Lower leg skin (tissue), 4 donors: ENCODE measurements around the gene ITGB1BP1. TPM values are rescaled to one million over a fixed set of nuclear protein-coding genes. Genes with fewer than 3 reads are reported as not detected.

Experiments used
- DNase-seq, 2 donors: peaks; one replicate each; pipeline ENCODE4 v3.0.0-alpha.2; 2019; ENCODE audit warnings: low spot score in 2 of 2
- H3K4me3 ChIP-seq: fragments of 200-600 bp; sonication (generic); 2 replicates; pipeline ENCODE4 v1.5.1; 2017; ENCODE audit warnings: mild to moderate bottlenecking, low read depth; ENCODE audit not compliant: poor library complexity, severe bottlenecking
- POLR2A ChIP-seq, 2 donors: fragments of 450-650 bp; IDR thresholded peaks; one replicate each; pipeline ENCODE4 v1.6.1; 2016 to 2017; ENCODE audit warnings: antibody characterized with exemption in 2 of 2, mild to moderate bottlenecking in 1 of 2, moderate library complexity in 1 of 2
- WGBS, 2 donors: methylation state at CpG; one replicate each; pipeline ENCODE4 v1.1.5; 2018; 5-methylcytosine and 5-hydroxymethylcytosine counted together
- intact Hi-C: fragments of 100-400 bp; cut with DNase I; formaldehyde crosslinking; loops from one replicate; pipeline ENCODE4 v1.15.0; 2023; ENCODE audit warnings: low total_unique reads
- total RNA-seq, 4 donors: library from RNA; depleted of rRNA; stranded (reverse); fragments of >200 nt; gene quantifications; one replicate each; pipeline ENCODE4 v1.1.0, GENCODE V29; 2016
- TF ChIP-seq, protein P1 (sequence below), 3 donors: fragments of 450-650 bp; IDR thresholded peaks; one replicate each; pipeline ENCODE4 v1.5.1; 2016; ENCODE audit warnings: antibody characterized with exemption in 3 of 3, mild to moderate bottlenecking in 3 of 3, moderate library complexity in 2 of 3

Gene ITGB1BP1
- total RNA-seq, 4 donors from 2014 or later = 22.4 to 30.1 (median 26.5) TPM

DNA sequence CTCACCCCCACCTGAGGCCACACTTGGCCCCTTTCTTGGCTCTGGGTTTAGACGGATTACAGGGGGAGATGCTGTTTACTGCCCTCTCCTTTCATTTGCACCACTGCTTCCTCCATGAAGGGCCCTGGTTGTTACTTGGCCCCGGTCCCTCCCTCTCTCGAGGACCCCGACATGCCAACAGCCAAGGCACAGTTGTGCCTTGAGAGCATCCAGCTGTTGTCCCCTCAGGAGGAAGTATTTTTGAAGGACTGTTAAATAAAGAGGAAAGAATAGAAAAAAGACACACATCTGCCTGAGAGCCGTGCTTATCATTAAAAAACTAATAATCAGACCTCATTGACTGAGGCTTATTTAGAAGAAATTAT lies 44.0 kb downstream of the ITGB1BP1 start:
- WGBS, 2 donors = 95 to 97% methylated on average over 5 of the region's 5 CpGs
- intact Hi-C loops = no loop called here
- TF ChIP-seq, protein P1, sequence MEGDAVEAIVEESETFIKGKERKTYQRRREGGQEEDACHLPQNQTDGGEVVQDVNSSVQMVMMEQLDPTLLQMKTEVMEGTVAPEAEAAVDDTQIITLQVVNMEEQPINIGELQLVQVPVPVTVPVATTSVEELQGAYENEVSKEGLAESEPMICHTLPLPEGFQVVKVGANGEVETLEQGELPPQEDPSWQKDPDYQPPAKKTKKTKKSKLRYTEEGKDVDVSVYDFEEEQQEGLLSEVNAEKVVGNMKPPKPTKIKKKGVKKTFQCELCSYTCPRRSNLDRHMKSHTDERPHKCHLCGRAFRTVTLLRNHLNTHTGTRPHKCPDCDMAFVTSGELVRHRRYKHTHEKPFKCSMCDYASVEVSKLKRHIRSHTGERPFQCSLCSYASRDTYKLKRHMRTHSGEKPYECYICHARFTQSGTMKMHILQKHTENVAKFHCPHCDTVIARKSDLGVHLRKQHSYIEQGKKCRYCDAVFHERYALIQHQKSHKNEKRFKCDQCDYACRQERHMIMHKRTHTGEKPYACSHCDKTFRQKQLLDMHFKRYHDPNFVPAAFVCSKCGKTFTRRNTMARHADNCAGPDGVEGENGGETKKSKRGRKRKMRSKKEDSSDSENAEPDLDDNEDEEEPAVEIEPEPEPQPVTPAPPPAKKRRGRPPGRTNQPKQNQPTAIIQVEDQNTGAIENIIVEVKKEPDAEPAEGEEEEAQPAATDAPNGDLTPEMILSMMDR (IDR thresholded peaks at IDR 0.05) = no peak
- TF ChIP-seq POLR2A (IDR thresholded peaks at IDR 0.05) = no peak
- no peak overlapping the region for H3K4me3 ChIP-seq
- no peak for DNase-seq

DNA sequence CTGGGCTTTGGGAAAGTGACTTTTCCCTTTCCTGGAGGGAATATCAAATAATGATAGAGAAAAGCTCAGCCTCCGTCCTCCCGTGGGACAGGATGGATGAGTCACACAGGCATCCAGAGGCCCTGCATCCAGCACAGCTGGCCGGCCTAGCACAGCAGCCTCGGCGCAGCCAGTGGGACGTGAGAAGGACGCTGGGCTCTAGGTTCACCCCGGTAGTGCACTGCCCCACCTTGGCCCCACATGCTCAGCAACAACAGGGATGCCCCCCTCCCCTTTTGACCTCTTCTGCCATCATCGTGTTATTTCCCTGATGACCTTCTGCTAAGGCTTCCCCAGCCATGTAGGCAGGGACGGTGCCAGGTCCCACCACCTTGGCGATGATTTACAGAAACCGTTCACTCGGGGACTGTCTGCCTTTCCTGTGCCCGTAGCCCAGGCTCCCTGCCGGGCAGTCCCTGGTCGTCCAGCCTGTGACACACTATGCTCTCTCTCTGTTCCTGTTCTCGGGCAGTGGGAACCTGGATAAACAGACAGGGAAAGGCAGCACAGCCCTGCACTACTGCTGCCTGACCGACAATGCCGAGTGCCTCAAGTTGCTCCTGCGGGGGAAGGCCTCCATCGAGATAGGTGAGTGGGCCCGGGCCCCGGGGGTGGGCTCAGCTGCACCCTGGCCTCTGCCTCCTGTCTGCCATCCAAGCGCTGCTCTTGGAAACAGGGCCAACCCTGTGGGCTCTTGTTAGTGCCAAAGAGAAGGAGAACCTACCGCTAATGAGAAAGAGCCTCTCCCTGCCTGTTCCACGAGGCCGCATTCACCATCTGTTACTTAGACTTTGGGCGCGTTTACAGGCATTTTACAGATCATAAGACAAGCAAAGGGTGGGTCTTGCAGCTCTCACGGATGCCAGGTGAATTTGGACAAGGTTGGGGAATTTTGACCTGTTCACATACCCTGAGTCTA lies 44.6 kb downstream of the ITGB1BP1 start:
- DNase-seq = peak; percentile 62 to 93
- WGBS, 2 donors = 74 to 78% methylated on average over 30 of the region's 30 CpGs
- TF ChIP-seq, protein P1 (IDR thresholded peaks at IDR 0.05) = no peak
- no peak for TF ChIP-seq POLR2A (IDR thresholded peaks at IDR 0.05)
- intact Hi-C loops = no loop called here
- no peak overlapping the region for H3K4me3 ChIP-seq

DNA sequence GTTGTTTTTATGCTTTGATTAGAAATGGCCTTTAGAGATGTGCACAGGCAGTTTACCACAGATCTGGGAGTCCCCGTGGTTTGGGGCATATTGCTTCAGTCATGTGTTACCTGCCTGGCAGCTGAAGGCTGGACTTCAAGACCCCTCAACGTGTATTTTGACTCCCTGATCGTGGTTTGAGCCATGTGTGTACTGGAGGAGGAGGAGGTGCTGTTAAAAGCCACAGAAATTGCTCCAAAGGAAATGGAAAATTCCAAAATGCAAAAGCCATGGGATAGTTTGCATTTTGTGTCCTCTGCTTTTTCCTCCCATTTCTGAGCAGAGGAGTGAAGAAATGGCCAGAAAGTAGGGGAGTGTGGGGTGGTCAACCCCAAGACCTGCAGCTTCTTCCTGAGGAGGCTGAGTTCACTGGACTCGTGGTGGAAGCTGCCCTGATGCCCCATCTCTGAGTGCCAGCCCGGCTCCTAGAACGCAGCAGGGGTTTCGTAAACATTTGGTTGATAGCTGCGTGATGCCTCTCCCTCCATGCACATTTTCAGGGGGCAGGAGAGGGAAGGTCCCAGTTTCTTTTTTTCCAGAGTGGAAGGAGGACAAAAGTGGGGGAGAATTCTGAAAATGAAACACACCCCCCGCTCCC lies 45.7 kb downstream of the ITGB1BP1 start:
- intact Hi-C loops = no loop called here
- H3K4me3 ChIP-seq = no peak overlapping the region
- DNase-seq = no peak
- no peak for TF ChIP-seq POLR2A (IDR thresholded peaks at IDR 0.05)
- TF ChIP-seq, protein P1 (IDR thresholded peaks at IDR 0.05) = no peak
- WGBS, 2 donors = 70 to 77% methylated on average over 9 of the region's 9 CpGs

DNA sequence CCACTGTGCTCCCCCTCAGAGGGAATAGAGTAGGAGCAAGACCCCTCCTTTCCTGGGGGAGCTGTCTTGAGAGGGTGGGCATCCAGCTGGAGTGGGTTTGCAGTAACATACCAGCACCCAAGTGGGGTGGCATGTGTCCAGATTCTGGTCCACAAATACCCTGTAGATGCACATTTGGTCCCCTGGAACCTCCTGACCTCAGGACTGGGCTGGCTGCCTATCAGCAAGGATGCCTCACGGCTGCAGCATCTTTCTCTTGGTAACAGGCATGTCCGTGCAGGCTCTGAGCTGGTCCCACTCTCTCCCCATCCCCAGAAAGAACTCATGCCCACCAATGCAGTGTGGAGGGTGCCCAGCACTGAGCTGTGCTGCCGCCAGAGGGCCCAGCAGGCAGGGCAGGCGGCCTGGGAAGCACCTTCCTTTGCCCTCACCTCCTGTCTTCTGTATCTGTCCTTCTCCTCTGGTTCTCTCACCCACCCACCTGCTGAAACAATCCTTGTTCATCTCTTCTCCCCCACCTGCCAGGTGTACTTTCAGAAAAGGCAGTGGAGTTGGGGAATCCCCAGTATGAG lies 47.4 kb downstream of the ITGB1BP1 start:
- TF ChIP-seq, protein P1 (IDR thresholded peaks at IDR 0.05) = no peak
- no peak for TF ChIP-seq POLR2A (IDR thresholded peaks at IDR 0.05)
- WGBS, 2 donors = 76 to 87% methylated on average over 3 to 4 of the region's 4 CpGs
- intact Hi-C loops = no loop called here
- H3K4me3 ChIP-seq = no peak overlapping the region
- no peak for DNase-seq

DNA sequence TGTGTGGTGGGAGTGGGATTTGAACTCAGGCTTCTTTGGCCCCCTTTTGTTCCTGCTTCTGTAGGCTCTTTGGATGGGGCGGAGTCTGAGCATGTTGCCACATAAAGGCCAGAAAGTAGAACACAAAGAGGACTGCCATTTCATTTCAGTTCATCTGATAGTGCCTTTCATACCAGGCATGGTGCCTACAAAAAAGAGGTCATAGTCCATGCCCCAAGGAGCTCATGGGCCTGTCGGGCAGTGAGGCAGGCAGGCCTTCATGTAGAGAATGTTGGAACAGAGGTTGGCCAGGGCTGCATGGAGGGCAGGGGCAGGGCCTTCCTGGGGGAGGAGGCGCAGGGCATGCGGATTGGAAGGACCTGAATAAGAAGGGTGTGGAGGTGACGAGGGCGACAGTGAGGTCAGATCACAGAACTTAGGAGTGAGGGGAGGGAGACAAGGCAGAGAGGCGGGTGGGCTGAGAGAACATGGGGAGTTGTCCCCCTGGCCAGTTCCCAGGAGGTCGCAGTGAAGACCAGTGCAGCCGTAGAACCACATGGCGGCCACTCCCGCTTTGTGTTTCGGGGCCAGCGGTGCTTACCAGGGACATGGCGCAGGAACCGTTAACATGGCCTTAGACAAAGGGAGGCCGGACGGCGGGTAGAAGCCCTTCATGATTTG lies 49.1 kb downstream of the ITGB1BP1 start:
- DNase-seq = no peak

More for the DNA sequence above, 49.1 kb downstream of the ITGB1BP1 start:
- 93 to 95% methylated on average over 18 of the region's 18 CpGs for WGBS, 2 donors
- H3K4me3 ChIP-seq = no peak overlapping the region
- TF ChIP-seq, protein P1 (IDR thresholded peaks at IDR 0.05) = no peak
- no peak for TF ChIP-seq POLR2A (IDR thresholded peaks at IDR 0.05)
- intact Hi-C loops = no loop called here
